Right lobe of liver (tissue), 4 donors: ENCODE measurements around the gene PTPRM.

Source experiments
- POLR2A ChIP-seq: fragments of 450-650 bp; IDR thresholded peaks from one replicate; pipeline ENCODE4 v1.6.1; 2017; ENCODE audit warnings: antibody characterized with exemption, mild to moderate bottlenecking
- TF ChIP-seq, protein P1 (sequence below), 4 donors: fragments of 200-600 bp in 3 of 4; fragments of 450-650 bp in 1 of 4; IDR thresholded peaks; one replicate each; pipeline versions ENCODE4 v1.5.1 to v1.8.0; 2016 to 2022; ENCODE audit warnings: antibody characterized with exemption in 4 of 4, mild to moderate bottlenecking in 2 of 4
- donor health status: DM: no; HTN: no; CAD: no.
- donor health status: DM: no; HTN: no; CAD: no.
- donor health status: DM: no; HTN: yes; CAD: no.

GRCh38 chr18:8165095-8165494, 598.0 kb downstream of the PTPRM start:
- TF ChIP-seq, protein P1, sequence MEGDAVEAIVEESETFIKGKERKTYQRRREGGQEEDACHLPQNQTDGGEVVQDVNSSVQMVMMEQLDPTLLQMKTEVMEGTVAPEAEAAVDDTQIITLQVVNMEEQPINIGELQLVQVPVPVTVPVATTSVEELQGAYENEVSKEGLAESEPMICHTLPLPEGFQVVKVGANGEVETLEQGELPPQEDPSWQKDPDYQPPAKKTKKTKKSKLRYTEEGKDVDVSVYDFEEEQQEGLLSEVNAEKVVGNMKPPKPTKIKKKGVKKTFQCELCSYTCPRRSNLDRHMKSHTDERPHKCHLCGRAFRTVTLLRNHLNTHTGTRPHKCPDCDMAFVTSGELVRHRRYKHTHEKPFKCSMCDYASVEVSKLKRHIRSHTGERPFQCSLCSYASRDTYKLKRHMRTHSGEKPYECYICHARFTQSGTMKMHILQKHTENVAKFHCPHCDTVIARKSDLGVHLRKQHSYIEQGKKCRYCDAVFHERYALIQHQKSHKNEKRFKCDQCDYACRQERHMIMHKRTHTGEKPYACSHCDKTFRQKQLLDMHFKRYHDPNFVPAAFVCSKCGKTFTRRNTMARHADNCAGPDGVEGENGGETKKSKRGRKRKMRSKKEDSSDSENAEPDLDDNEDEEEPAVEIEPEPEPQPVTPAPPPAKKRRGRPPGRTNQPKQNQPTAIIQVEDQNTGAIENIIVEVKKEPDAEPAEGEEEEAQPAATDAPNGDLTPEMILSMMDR (IDR thresholded peaks at IDR 0.05): no peak
- TF ChIP-seq POLR2A: no peak
